ENCODE results near the gene CNPY3.

CNPY3 gene

DNA sequence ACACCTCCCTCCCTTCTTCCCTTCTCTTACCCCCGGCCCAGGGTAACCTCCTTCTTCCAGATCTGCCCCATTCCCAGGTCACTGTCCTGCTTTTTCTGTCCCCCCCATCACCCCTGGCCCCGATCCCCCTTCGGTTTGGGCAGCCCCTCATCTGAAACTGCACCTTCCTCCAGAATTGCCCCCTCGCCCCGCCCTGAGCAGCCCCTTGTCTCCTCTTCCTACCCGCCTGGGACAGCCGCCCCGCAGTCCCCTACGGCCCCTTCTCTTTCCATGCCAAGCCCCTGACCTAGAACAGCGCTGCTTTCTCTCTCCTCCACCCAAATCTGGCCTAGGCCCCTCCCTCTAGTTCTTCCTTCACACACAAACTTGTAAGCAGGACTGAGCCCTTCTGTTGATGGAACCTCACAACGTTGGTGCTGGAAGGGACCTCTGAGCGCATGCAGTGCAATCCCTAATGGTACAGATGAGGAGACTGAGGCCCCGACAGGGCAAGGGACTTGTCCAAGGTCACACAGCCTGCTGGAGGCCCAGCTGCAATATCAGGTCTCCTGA lies 55.7 kb downstream of the CNPY3 start:
- DNase-seq = no peak

DNA sequence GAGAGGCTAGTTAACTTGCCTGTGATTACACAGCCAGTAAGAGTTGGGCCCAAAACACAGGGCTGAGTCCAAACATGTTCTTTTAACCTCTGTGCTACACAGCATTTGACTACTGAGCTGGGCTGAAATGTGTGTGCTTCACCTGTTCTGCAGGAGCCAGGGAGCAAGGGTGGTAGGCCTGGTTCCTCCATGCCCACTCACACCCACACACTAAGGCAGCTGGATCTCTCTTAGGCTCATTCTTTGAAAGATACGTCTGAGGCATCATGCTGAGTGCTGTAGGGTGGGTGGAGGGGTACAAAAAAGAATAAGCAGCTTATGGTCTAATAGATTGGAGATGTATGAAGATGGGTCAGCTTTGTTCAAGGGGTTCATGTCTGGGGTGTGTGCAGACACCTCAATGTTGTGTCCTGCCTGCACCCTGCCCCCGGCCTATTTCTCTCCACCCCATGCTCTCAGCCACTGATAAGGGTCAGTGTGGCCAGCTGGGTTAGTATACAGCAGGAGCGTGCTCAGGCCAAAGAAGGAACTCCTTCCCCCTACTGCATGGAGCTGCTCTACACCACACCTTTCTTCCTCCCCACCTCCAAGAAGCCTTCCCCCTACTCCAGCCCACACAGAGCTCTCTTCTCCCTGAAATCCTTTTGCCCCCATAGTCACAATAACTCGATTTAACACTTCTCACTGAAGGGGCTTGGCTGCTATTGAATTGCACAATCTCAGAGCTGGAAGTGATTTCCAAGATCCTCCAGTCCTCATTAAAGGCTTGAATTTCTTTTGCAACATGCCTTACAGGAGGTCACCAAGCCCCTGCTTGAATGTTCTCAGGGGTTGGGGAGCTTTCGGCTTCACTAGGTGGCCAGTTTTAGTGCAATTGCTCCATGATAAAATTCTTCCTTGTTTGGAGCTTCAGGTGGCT lies 58.5 kb downstream of the CNPY3 start:
- no peak for DNase-seq

DNA sequence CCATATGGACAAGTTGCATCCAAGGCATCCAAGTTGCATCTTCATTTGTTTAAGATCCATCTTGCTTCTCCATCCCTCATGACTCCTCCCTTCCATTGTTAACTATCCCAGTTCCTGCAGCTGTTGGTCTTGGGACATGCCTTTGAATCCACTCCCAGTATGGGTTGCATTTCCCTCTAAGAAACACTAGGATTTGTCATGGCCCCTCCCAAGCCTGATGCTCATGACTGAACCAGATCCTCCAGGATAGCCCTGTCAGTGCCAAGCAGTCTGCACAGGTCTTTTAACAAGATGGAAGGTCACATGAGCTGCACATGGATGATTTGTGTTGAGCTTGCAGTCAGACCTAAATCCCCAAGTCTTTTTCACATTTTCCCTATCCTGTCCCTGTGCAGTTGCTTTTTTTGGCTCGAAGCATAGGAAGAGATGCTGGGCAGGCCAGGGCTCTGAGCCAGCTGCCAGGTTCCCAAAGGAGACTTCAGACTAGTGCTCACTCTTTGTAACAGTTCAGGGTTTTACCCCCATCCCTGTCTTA lies 59.3 kb downstream of the CNPY3 start:
- DNase-seq = no peak
